HG02870 (cell line): ENCODE data around the gene TMEM42.
A peak's percentile ranks its signal among the peaks of the same experiment; 100 is the strongest.
"Not testable (repeated sequence)": the region's sequence is repeated elsewhere in the genome, so short reads cannot be mapped to it uniquely, and the experiment has no call there.

Experiments
- ATAC-seq: cut with Tn5 transposase; IDR thresholded peaks from one replicate; pipeline ENCODE4 v1.9.1; 2021; ENCODE audit warnings: mild to moderate bottlenecking, moderate library complexity; ENCODE audit not compliant: unreplicated experiment

TMEM42 gene

DNA sequence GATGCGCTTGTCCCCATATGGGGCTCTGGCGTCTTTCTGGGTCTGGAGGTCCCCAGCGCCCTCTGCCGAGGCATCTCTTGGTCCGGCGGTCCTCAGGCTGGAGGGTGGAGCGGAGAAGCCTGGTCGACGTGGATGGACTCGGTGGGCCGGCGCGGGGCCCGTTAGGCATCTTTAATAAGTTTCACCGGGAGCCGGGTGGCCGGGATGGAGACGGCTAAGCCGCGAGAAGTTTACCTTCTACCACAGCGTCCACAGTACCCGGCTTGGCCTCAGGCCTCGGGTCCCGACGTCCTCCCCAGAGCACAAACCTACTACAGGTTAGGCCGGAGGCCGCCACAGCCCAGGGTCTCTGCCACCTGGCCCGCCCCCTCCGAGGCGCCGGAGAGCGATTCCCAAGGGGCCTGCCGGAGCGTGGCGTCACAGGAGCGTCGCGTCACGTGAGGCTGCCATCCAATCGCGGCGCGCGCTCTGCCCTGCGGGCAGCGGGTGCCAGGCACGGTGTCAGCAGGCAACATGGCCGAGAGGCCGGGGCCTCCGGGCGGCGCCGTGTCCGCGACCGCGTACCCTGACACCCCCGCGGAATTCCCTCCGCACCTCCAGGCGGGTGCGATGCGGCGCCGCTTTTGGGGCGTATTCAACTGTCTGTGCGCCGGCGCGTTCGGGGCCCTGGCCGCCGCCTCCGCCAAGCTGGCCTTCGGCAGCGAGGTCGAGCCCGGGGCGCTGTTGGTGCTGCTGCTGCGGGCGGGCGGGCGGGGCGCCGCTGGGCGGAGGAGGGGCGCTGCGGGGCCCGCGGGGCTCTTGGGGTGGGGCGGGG is at the start of gene TMEM42:
Gene TMEM42 (plus strand): TSS at position 501 of the 814 bp plus-strand sequence. CDS start 13 bp downstream, at position 514.
- peak; percentile 93 for ATAC-seq

DNA sequence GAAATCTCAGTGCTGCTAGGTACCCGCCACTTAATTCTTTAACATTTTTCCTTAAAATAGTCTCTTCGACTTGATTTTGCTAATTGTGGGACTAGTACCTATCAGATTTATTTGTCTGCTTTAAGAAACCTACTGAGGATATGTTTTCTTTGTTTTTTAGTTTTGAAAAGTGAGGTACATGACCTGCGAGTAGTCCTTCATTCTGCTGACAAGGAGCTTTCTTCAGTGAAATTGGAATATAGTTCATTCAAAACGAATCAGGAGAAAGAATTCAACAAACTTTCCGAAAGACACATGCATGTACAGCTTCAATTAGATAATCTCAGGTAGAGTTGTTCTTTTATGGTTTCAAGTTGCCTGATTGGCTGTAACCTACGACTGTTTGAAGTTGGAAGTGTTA is 47.0 kb upstream of the TMEM42 start:
- no peak for ATAC-seq

DNA sequence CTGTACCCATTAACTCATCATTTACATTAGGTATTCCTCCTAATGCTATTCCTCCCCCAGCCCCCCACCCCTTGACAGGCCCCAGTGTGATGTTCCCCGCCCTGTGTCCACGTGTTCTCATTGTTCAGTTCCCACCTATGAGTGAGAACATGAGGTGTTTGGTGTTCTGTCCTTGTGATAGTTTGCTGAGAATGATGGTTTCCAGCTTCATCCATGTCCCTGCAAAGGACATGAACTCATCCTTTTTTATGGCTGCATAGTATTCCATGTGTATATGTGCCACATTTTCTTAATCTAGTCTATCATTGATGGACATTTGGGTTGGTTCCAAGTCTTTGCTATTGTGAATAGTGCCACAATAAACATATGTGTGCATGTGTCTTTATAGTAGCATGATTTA is 45.4 kb upstream of the TMEM42 start:
- not testable (repeated sequence) for ATAC-seq

DNA sequence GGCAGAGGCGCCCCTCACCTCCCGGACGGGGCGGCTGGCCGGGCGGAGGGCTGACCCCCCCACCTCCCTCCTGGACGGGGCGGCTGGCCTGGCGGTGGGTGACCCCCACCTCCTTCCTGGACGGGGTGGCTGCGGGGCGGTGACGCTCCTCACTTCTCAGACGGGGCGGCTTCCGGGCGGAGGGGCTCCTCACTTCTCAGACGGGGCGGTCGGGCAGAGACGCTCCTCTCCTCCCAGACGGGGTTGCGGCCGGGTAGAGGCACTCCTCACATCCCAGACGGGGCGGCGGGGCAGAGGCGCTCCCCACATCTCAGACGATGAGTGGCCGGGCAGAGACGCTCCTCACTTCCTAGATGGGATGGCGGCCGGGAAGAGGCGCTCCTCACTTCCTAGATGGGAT is 40.5 kb upstream of the TMEM42 start:
- not testable (repeated sequence) for ATAC-seq

DNA sequence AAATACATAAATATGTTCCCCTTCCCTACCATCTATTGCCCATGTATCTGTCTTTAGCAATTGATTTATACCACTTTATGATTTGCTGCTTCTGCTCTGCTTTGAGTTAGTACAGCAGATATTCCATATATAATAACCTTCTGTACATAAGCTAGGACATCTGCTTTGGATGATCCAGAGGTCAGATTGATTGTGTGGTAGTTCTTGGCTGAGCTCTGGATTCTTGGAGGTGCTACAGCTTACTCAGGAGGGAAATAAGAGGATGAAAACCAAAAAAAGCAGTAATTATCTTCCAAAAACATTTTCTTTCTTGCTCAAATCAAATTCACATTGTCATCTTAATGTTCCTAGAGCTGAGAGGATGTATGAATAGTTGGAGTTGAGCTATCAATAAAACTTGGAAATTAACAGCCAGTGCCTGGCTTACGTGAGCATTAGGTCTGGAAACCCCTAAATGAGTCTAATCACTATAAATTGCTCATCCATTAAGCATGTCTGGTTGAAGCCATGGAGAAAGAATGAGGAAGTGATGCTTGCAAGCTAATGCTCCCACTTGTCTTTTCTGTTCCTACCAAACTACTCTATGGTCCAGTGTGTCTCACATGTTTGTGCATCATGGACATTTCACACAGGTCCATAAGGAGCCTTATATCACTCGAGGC is 36.3 kb upstream of the TMEM42 start:
- no peak for ATAC-seq

DNA sequence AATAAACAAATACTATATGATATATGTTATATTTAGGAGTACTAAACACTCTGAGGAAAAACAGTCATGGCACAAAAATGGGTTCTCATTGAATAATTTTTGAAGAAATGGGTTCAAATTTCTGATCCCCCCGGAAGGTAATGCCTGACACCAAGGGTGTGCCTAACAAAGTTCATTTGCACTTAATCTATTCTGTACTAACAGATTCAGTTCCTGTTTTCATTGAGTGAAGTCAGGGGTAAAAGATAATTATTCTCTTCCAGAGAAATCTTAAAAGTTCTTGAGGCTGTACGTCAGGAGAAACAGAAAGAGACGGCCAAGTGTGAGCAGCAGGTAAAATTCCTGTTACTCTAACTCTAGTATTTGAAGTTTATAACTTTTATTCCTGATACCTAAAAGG is 34.5 kb upstream of the TMEM42 start:
- ATAC-seq = no peak

DNA sequence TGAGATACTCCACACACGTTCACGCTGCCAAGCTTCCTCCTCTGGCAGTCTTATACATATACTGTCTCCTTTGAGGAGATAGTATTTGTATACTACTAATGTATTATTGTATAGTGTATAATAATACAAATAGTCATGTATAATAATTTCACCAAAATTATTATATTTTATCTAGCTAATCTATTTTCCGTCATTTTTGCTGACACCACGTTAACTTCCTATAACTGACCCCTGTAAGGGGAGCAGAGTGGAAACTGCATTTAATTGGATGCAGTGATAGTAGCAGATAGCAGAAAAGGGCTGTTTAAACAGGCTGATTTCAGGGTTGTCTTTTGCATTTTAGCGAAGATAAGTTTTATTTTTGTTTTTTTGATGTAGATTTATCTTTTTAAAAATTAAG is 30.5 kb upstream of the TMEM42 start:
- ATAC-seq = no peak

DNA sequence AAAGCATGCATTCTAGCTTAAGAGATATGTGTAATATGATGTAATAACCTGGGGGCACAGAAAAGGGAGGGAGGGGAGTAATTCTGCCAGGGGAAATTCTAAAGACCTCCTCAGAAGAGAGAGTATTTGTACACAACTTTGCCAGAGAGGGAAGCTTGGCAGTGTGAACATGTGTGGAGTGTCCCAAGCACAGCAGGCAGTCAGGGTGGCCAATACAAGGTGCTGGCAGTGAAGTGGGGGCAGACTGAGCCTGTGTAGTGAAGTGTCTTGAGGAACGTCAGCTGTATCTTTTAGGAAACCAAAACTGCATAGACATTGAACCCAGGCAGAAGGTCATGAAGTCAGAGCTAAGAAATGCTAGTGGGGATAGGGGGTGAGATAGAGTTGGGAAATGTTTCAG is 29.7 kb upstream of the TMEM42 start:
- no peak for ATAC-seq

DNA sequence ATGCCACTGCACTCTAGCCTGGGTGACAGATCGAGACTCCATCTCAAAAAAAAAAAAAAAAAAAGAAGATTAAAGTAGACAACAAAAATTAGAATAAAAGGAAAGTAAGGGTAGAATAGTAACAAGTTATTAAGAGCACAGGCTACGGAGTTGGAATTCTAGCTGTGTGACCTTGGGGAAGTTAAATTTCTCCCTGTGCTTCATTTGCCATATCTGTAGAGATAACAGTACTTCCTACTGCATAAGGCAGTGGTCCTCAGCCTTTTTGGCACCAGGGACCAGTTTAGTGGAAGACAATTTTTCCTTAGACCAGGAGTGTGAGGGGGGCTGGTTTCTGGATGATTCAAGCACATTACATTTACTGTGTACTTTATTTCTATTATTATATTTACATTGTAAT is 28.7 kb upstream of the TMEM42 start:
- ATAC-seq = no peak

DNA sequence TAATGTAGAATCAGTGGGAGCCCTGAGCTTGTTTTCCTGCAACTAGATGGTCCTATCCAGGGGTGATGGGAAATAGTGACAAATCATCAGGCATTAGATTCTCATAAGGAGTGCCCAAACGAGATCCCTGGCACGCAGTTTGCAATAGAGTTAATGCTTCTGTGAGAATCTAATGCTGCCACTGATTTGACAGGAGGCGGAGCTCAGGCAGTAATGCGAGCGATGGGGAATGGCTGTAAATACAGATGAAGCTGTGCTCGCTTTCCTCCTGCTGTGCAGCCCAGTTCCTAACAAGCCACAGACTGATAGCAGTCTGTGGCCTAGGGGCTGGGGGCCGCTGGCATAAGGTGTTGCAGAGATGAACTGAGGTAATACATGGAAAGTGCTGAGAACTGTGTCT is 28.3 kb upstream of the TMEM42 start:
- no peak for ATAC-seq

DNA sequence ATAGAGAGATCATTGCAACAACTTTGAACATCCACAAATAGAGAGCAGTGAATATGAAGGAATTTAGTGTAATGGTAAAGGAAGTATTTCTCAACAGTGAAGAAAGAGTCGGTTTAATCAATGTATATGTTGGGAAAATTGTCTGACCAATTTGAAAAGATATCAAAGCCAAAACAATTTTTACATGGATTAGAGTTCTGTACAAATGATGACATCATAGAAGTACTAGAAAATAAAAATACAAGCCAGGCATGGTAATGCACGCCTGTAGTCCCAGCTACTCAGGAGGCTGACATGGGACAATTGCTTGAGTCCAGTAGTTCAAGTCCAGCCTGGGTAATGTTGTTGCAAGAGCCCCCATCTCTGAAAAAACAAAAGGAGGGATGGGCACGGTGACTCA is 26.0 kb upstream of the TMEM42 start:
- no peak for ATAC-seq

DNA sequence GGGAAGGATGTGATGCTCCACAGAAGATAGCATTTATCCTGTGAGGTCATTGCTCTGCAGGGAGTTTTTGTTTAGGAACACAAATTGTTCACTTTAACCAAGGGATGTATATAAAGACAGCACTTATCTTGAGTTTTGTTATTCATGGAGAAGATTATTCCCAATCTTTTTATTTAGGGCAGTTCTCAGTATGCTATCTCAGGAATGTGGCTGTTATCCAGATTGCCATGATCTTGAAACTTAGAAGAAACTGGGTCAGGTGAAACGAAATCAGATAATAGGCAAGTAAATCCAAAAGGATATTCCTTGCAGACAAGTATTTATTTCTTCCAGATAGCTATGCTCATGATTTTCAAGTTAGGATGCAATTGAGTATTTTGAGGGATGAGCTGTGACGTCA is 19.3 kb upstream of the TMEM42 start:
- ATAC-seq = no peak

DNA sequence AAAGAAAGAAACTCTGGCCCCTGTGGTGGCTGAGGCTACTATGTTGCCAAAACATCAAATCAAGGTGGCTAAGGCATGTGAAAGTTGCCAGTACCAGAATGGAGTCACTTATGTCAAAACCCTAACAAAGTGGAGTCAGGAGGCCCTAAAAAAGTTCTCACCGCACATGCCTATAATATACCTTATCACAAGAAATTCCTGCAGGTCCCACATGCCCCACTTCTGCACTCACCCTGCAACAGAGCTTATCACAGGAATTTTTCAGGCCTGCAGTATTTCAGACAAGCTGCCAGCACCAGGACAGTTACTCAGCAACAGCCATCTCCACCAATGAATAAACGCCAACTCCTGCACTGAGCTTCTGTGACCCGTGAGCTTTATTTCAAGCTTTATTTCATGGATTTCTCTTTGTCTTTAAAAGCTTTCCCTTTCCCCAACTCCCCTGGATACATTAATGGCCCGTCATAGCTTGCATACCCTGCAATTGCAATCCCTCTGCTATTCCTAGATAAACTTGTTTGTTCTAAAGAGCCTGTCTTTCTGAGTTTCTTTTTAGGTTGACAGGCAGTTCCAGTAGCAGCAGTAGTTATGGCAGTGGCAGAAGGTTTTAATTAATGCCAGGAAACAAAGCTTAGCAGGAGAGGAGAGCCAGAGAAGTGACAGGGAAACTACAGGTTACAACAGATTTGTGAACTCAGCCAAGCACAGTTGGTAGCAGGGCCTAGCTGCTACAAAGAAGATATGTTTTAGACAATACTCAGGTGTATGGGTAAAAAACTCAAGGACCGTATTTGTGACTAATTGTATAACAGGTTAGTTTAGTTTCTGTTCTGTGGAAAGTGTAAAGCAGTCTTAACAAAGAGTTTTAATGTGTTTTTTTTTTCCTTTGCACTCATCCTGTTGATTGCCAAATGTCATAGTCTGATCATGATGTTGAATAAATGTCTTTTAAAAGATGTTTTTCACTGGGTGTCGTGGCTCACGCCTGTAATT is 15.9 kb upstream of the TMEM42 start:
- ATAC-seq = no peak

DNA sequence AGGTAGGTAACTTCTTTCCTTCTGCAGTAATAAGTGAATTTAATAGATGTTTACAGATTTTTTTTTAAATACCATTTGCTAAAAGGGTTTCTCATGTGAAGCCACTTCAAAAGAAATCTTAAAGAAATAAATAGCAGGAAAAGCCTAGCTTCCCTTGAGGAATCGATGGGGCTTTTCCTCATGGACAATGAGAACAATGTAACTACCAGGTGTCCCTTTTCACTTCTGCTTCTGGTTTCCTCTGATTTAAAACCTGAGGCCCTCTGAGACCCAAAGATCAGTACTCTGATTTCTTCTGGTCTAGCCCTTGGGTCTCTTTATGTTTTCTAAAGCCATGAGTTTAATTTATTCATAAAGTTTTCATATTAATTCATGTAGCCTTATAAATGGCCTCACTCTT is 13.1 kb upstream of the TMEM42 start:
- ATAC-seq = no peak

DNA sequence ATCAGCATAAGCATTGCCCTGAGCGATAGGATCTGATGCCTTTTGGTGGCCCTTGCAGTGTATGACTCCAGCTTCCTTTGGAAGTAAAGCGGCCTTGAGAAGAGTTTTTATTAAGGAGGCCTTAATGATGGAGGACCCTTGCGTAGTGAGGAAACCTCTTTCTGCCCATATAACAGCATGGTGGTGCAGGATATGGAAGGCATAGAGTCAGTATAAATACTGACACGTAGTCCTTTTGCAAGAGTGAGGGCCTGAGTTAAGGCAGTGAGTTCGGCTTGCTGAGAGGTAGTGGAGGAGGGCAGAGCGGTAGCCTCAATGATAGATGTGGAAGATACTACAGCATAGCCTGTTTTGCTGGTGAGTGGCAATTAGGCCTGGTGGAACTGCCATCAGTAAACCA is 5.0 kb upstream of the TMEM42 start:
- not testable (repeated sequence) for ATAC-seq

DNA sequence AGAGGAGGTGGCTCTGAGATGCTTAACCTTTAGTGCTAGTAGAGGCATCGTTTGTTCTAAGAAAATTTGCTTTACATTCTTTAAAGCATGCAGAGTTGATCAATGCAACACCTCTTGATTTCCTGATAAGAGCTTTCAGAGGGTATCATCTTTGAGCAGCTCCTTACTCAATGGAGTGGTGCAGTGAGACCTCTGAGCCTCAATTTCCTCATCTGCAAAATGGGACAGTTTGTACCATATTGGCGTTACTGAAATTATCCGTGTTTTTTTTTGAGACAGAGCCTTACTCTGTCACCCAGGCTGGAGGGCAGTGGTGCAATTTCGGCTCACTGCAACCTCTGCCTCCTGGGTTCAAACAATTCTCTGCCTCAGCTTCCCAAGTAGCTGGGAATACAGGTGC is 1.6 kb upstream of the TMEM42 start:
- no peak for ATAC-seq

DNA sequence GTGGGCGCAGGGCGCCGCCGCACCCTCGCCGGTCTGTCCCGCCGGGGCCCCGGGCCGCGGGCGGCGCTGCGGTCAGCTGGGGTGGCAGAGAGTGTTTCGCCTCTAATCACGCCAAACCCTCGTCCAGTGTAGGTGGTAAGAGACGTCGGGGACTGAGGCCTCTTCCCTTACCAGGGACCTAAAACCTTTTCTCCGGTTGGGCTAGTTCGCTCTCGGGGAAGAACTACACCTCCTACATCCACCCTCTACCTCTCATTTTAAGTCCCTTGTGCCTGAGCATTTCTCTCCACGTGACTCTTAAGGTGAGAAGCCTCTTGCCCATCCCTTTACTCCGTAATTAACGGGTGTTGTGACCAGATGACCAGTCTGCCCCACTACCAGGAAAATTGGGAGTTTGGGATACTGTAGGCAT is 520 bp downstream of the TMEM42 start:
- peak; percentile 24 for ATAC-seq

DNA sequence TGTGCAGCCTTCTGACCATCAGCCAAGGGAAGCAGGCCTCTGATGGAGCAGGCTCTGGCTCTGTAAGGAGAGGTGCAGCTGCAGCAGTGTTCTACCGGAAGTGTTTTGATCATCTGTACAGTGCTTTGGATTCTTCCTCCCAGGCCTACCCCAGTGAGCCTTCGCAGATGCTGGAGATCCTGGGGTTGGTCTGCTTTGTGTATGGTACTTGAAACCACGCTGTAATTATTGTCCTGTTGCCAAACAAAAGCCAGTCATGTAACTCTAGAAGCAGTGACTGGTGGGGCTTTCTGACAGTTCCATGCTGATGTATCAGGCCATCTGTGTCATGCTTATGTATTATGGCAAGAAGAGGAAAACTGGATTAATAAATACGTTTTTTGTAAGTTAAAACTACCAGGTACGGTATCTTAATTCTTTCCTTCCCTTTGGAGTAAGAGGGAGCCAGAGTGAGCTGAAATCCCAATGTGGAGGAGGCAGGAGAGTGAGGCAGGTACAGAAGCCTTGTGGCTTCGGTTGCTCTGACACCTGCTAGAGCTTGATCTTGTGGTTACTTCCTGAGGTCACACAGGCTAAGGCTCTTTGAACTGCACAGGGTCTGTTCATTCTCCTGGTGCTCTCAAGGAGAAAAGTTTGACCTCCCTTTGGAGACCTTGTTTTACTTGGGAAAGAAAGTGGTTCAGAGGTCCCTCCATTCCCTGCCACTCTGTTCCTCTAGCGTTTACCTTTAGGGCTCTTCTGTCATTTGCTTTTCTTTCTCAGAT is 3.7 kb downstream of the TMEM42 start:
- ATAC-seq = no peak

DNA sequence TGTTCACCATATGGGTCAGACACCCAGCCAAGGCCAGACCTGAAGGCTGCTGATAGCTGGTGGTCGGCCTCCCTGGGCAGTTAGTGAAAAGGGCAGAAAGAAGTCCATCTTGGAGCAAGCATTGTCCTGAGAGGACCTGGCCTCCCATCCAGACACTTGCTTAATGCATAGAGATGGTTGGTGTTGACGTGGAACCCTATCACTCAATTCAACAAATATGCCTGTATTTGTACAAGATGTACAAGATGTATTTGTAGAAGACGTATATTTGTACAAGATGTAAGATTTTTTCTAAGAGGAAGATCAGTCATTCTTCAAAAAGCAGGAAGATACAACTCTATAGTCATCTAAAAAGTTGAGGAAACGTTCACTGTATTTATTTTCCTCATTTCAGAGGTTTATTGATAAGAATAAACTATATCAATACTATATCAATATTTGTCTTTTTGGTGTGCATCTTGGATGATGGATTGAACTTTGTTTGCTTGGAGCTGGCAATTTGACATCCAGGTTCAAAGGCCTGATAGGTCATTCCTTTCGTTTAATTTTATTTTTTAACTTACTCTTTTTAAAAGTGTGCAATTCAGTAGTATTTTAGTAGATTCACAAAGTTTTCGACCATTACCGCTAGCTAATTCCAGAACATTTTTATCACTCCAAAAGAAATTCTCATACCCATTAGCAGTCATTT is 5.9 kb downstream of the TMEM42 start:
- ATAC-seq = no peak
